HepG2 (cell line): ENCODE results near the gene GON4L. TPM values are rescaled to one million over a fixed set of nuclear protein-coding genes. Genes with fewer than 3 reads are reported as not detected.

Experiments used
- CC2D1A ChIP-seq: sonication (generic); formaldehyde crosslinking; IDR thresholded peaks from 2 replicates; pipeline ENCODE4 v1.8.1; 2023; ENCODE audit warnings: mild to moderate bottlenecking, missing genetic modification reagents
- CENPT ChIP-seq: sonication (generic); formaldehyde crosslinking; IDR thresholded peaks from 2 replicates; pipeline ENCODE4 v1.8.0; 2022; ENCODE audit warnings: low read depth, mild to moderate bottlenecking, moderate library complexity, missing genetic modification reagents
- HMGA1 ChIP-seq: sonication (generic); formaldehyde crosslinking; conservative IDR thresholded peaks from 2 replicates; pipeline ENCODE4 v1.4.0; 2020; ENCODE audit warnings: missing genetic modification reagents
- KLF6 ChIP-seq: IDR thresholded peaks from 2 replicates; pipeline ENCODE4 v1.8.0; 2016; ENCODE audit warnings: missing biosample characterization, missing genetic modification reagents
- PCBP2 ChIP-seq: fragments of 200-400 bp; formaldehyde crosslinking; optimal IDR thresholded peaks from 2 replicates; pipeline ENCODE3; 2018; ENCODE audit warnings: low read length, low read depth; ENCODE audit not compliant: poor library complexity, severe bottlenecking
- POLR2G ChIP-seq: fragments of 200-400 bp; formaldehyde crosslinking; IDR thresholded peaks from 2 replicates; pipeline ENCODE4 v1.6.1; 2018; ENCODE audit warnings: mild to moderate bottlenecking, low read depth, low read length, moderate library complexity
- RCOR2 ChIP-seq: IDR thresholded peaks from 2 replicates; pipeline ENCODE4 v1.6.1; 2016; ENCODE audit warnings: missing biosample characterization, missing genetic modification reagents
- THAP11 ChIP-seq: IDR thresholded peaks from 2 replicates; pipeline ENCODE4 v1.6.1; 2016; ENCODE audit warnings: missing biosample characterization, missing genetic modification reagents
- ZKSCAN1 ChIP-seq: fragments of 150-350 bp; IDR thresholded peaks from 2 replicates; pipeline ENCODE4 v1.6.1; 2014; ENCODE audit warnings: low read length
- ZNF225 ChIP-seq: sonication (generic); formaldehyde crosslinking; IDR thresholded peaks from 2 replicates; pipeline ENCODE4 v1.4.0; 2020; ENCODE audit warnings: mild to moderate bottlenecking, missing genetic modification reagents
- ZNF383 ChIP-seq: sonication (generic); formaldehyde crosslinking; IDR thresholded peaks from 2 replicates; pipeline ENCODE4 v1.4.0; 2020; ENCODE audit warnings: missing genetic modification reagents, mild to moderate bottlenecking, borderline replicate concordance
- ZNF451 ChIP-seq: sonication (generic); formaldehyde crosslinking; IDR thresholded peaks from 2 replicates; pipeline ENCODE4 v1.5.0; 2020; ENCODE audit warnings: mild to moderate bottlenecking, missing genetic modification reagents
- ZNF484 ChIP-seq: sonication (generic); formaldehyde crosslinking; IDR thresholded peaks from 2 replicates; pipeline ENCODE4 v1.5.1; 2020; ENCODE audit warnings: mild to moderate bottlenecking, low read depth, missing genetic modification reagents, borderline replicate concordance
- ZNF616 ChIP-seq: sonication (generic); formaldehyde crosslinking; IDR thresholded peaks from 2 replicates; pipeline ENCODE4 v1.5.0; 2020; ENCODE audit warnings: low read depth, mild to moderate bottlenecking, missing genetic modification reagents
- polyA plus RNA-seq, 8 experiments: library from polyadenylated mRNA; depleted of rRNA in 3 of 8; stranded (reverse) in 7 of 8; unstranded in 1 of 8; fragments of >200 nt; fragmentation: Illumina TruSeq in 4 of 8; extraction: Trizol in 4 of 8; gene quantifications; 2 replicates each; pipeline versions ENCODE4 v1.2.1 to v1.2.3, GENCODE V29; 2011 to 2016; ENCODE audit warnings: low read depth in 4 of 8, missing spikeins in 1 of 8, mixed read lengths in 1 of 8; ENCODE audit not compliant: insufficient read depth in 1 of 8
- total RNA-seq, 5 experiments: library from RNA; depleted of rRNA; stranded (reverse); fragments of >200 nt; fragmentation: Illumina TruSeq; extraction: Trizol; gene quantifications; 2 replicates each; pipeline ENCODE4 v1.2.3, GENCODE V29; 2016; ENCODE audit warnings: low read depth in 1 of 5
- TF ChIP-seq, protein P1 (sequence below): sonication (generic); formaldehyde crosslinking; IDR thresholded peaks from 2 replicates; pipeline ENCODE4 v1.9.0; 2022; ENCODE audit warnings: low read depth, missing genetic modification reagents
- TF ChIP-seq, protein P2 (sequence below): IDR thresholded peaks from 2 replicates; pipeline ENCODE4 v1.4.0; 2020; ENCODE audit warnings: mild to moderate bottlenecking, missing genetic modification reagents
- TF ChIP-seq, protein P3 (sequence below): sonication (generic); formaldehyde crosslinking; IDR thresholded peaks from 2 replicates; pipeline ENCODE4 v1.4.0; 2020; ENCODE audit warnings: missing genetic modification reagents
- TF ChIP-seq, protein P4 (sequence below): IDR thresholded peaks from 2 replicates; pipeline ENCODE4 v1.6.1; 2016; ENCODE audit warnings: missing genetic modification reagents, missing compliant biosample characterization
- TF ChIP-seq, protein P5 (sequence below): IDR thresholded peaks from 2 replicates; pipeline ENCODE4 v1.6.1; 2016; ENCODE audit warnings: mild to moderate bottlenecking

The GON4L gene
- total and polyA plus RNA-seq, 2 of the 13 experiments (the other 11 are each of a cell fraction or from before 2014, with no cell fraction given): 14.6 to 19.6 TPM

DNA sequence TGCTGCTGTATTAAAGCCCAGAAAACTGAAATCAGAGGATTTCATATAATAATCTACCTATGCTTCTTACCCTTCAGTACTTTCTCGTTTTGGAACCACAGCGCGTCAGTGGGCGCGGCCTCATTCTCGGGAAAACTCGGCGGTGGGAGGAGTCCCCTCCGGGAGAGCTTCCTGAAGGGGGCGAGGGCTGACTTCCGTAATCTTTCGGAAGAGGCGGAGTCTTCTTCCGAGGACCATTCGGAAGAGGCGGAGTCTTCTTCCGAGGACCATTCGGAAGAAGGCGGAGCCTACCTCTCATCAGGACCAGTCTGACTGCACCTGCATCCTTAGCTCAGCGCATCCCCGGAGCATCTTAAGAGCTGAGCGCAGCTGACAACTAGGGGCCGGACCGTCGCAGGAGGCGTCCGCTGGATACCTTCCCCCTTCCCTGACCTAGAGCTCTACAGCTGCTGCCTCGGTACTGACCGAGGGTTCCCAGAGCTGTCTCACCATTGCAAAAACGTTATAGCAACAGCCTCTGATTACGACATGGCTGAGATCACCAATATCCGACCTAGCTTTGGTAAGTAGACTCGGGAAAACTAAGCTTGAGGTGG lies 2.3 kb upstream of the GON4L start, which contains the start of gene SYT11 (continued):
- TF ChIP-seq ZKSCAN1 (no peak), ZNF383 (CRISPR knock-in tag) (no peak), ZNF451 (CRISPR knock-in tag) (no peak), CENPT (CRISPR knock-in tag) (no peak), CC2D1A (CRISPR knock-in tag) (no peak), ZNF616 (no peak), THAP11 (CRISPR knock-in tag) (peak; percentile 60; the same call in 1 of the 2 replicates), HMGA1 (CRISPR knock-in tag) (no peak), ZNF225 (no peak), RCOR2 (peak; percentile 64), POLR2G (no peak), ZNF484 (no peak), PCBP2 (no peak), KLF6 (CRISPR knock-in tag) (no peak)
- TF ChIP-seq, protein P1, sequence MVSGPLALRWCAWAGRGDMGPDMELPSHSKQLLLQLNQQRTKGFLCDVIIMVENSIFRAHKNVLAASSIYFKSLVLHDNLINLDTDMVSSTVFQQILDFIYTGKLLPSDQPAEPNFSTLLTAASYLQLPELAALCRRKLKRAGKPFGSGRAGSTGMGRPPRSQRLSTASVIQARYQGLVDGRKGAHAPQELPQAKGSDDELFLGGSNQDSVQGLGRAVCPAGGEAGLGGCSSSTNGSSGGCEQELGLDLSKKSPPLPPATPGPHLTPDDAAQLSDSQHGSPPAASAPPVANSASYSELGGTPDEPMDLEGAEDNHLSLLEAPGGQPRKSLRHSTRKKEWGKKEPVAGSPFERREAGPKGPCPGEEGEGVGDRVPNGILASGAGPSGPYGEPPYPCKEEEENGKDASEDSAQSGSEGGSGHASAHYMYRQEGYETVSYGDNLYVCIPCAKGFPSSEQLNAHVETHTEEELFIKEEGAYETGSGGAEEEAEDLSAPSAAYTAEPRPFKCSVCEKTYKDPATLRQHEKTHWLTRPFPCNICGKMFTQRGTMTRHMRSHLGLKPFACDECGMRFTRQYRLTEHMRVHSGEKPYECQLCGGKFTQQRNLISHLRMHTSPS (CRISPR knock-in tag): no peak
- TF ChIP-seq, protein P2, sequence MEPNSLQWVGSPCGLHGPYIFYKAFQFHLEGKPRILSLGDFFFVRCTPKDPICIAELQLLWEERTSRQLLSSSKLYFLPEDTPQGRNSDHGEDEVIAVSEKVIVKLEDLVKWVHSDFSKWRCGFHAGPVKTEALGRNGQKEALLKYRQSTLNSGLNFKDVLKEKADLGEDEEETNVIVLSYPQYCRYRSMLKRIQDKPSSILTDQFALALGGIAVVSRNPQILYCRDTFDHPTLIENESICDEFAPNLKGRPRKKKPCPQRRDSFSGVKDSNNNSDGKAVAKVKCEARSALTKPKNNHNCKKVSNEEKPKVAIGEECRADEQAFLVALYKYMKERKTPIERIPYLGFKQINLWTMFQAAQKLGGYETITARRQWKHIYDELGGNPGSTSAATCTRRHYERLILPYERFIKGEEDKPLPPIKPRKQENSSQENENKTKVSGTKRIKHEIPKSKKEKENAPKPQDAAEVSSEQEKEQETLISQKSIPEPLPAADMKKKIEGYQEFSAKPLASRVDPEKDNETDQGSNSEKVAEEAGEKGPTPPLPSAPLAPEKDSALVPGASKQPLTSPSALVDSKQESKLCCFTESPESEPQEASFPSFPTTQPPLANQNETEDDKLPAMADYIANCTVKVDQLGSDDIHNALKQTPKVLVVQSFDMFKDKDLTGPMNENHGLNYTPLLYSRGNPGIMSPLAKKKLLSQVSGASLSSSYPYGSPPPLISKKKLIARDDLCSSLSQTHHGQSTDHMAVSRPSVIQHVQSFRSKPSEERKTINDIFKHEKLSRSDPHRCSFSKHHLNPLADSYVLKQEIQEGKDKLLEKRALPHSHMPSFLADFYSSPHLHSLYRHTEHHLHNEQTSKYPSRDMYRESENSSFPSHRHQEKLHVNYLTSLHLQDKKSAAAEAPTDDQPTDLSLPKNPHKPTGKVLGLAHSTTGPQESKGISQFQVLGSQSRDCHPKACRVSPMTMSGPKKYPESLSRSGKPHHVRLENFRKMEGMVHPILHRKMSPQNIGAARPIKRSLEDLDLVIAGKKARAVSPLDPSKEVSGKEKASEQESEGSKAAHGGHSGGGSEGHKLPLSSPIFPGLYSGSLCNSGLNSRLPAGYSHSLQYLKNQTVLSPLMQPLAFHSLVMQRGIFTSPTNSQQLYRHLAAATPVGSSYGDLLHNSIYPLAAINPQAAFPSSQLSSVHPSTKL (CRISPR knock-in tag): no peak
- TF ChIP-seq, protein P3, sequence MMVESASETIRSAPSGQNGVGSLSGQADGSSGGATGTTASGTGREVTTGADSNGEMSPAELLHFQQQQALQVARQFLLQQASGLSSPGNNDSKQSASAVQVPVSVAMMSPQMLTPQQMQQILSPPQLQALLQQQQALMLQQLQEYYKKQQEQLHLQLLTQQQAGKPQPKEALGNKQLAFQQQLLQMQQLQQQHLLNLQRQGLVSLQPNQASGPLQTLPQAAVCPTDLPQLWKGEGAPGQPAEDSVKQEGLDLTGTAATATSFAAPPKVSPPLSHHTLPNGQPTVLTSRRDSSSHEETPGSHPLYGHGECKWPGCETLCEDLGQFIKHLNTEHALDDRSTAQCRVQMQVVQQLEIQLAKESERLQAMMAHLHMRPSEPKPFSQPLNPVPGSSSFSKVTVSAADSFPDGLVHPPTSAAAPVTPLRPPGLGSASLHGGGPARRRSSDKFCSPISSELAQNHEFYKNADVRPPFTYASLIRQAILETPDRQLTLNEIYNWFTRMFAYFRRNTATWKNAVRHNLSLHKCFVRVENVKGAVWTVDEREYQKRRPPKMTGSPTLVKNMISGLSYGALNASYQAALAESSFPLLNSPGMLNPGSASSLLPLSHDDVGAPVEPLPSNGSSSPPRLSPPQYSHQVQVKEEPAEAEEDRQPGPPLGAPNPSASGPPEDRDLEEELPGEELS: no peak
- TF ChIP-seq, protein P4, sequence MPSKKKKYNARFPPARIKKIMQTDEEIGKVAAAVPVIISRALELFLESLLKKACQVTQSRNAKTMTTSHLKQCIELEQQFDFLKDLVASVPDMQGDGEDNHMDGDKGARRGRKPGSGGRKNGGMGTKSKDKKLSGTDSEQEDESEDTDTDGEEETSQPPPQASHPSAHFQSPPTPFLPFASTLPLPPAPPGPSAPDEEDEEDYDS (CRISPR knock-in tag): peak; percentile 66; the same call in 1 of the 2 replicates
- TF ChIP-seq, protein P5, sequence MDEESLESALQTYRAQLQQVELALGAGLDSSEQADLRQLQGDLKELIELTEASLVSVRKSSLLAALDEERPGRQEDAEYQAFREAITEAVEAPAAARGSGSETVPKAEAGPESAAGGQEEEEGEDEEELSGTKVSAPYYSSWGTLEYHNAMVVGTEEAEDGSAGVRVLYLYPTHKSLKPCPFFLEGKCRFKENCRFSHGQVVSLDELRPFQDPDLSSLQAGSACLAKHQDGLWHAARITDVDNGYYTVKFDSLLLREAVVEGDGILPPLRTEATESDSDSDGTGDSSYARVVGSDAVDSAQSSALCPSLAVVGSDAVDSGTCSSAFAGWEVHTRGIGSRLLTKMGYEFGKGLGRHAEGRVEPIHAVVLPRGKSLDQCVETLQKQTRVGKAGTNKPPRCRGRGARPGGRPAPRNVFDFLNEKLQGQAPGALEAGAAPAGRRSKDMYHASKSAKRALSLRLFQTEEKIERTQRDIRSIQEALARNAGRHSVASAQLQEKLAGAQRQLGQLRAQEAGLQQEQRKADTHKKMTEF (CRISPR knock-in tag): peak; percentile 32; the same call in 1 of the 2 replicates
